Iris pigment epithelial cell (primary cell): ENCODE data around the gene ZNF263.

Source experiments
- DNase-seq: peaks from one replicate; pipeline ENCODE4 v3.0.0-alpha.2; 2011; ENCODE audit warnings: low read depth

ZNF263 gene

GRCh38 chr16:3282730-3283542 is at the start of gene ZNF263:
Gene ZNF263 (plus strand): TSS chr16:3283491. CDS start chr16:3283819, 328 bp downstream.
- DNase-seq = peak; percentile 99

- no peak for DNase-seq
These were observed 48.8 kb upstream of the ZNF263 start for GRCh38 chr16:3234543-3234856.

- DNase-seq = peak; percentile 97
These were observed 48.3 kb upstream of the ZNF263 start, which contains the start of gene ZNF200 for GRCh38 chr16:3234857-3235561. Gene ZNF200 (minus strand): TSS chr16:3235158. CDS start chr16:3233755, 1,403 bp downstream.

- no peak for DNase-seq
These were observed 47.2 kb upstream of the ZNF263 start for GRCh38 chr16:3235856-3236669.

GRCh38 chr16:3241761-3242160 is 41.5 kb upstream of the ZNF263 start:
- no peak for DNase-seq

- no peak for DNase-seq
These were observed 40.6 kb upstream of the ZNF263 start for GRCh38 chr16:3242709-3243108.

GRCh38 chr16:3243882-3244281 is 39.4 kb upstream of the ZNF263 start:
- DNase-seq = no peak

- DNase-seq = no peak
These were observed 37.3 kb upstream of the ZNF263 start for GRCh38 chr16:3246002-3246401.

GRCh38 chr16:3246876-3247275 is 36.4 kb upstream of the ZNF263 start:
- no peak for DNase-seq

- no peak for DNase-seq
These were observed 34.7 kb upstream of the ZNF263 start for GRCh38 chr16:3248596-3248995.

GRCh38 chr16:3249020-3249419 is 34.3 kb upstream of the ZNF263 start:
- DNase-seq = no peak

- no peak for DNase-seq
These were observed 33.8 kb upstream of the ZNF263 start for GRCh38 chr16:3249451-3249850.

- no peak for DNase-seq
These were observed 30.3 kb upstream of the ZNF263 start for GRCh38 chr16:3252967-3253366.

GRCh38 chr16:3254309-3254708 is 29.0 kb upstream of the ZNF263 start:
- no peak for DNase-seq

- DNase-seq = peak; percentile 58
These were observed 27.0 kb upstream of the ZNF263 start, which contains the start of gene MEFV for GRCh38 chr16:3256146-3256865. Gene MEFV (minus strand): TSS chr16:3256633. CDS start chr16:3256587, 46 bp downstream.

- peak; percentile 54 for DNase-seq
These were observed 26.3 kb upstream of the ZNF263 start for GRCh38 chr16:3256866-3257465.

- DNase-seq = no peak
These were observed 23.5 kb upstream of the ZNF263 start for GRCh38 chr16:3259836-3260235.

- no peak for DNase-seq
These were observed 20.8 kb upstream of the ZNF263 start for GRCh38 chr16:3262517-3262916.

- DNase-seq = peak; percentile 99
These were observed 18.9 kb upstream of the ZNF263 start for GRCh38 chr16:3264137-3265036.

- DNase-seq = peak; percentile 47
These were observed 16.3 kb upstream of the ZNF263 start for GRCh38 chr16:3266873-3267537.
